ENCODE measurements around the gene BLOC1S3.

Gene BLOC1S3

DNA sequence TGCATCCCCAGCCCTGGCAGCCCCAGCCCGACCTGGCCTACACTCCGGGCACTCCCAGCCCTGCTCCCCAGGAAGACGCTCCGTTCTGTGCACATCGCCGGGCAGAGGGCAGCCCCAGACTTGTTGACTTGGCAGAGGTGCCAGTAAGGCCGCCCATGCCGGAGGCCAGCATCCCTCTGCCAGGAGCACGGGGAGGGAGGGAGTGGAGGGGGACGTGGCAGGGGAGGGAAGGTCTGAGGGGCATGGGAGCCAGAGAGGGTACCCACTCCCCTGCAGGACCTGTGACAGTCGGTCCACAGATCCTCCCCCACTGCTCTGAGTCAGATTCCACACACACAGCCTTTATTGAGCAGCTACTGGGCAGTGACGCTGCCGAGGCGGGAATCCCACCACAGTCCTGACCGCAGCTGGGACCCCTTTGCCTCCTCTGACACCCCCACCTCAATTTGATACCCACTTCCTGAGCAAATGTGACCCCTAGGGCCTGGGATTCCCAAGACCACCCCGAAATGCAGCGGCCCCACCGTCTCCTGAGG lies 15.9 kb upstream of the BLOC1S3 start:
- DNase-seq = no peak

DNA sequence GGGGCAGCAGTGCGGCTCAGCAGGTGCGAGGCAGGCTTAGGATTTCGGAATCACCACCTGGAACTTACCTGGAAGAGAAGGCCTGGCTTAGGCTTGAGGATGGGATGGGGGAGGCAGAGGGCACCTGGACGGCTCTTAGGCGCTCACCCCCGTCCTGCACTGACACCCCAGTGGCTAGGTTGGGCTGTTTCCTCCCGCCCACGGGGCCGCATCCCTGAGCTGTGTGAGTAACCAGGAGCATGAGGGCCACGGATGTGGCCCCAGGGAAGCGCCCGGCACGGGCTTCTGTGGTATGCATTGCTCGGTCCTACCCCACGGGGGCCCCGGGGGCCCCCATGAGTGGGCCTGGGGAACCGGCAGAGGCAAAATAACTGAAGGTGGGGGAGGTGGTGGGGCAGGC lies 15.4 kb upstream of the BLOC1S3 start:
- no peak for DNase-seq

DNA sequence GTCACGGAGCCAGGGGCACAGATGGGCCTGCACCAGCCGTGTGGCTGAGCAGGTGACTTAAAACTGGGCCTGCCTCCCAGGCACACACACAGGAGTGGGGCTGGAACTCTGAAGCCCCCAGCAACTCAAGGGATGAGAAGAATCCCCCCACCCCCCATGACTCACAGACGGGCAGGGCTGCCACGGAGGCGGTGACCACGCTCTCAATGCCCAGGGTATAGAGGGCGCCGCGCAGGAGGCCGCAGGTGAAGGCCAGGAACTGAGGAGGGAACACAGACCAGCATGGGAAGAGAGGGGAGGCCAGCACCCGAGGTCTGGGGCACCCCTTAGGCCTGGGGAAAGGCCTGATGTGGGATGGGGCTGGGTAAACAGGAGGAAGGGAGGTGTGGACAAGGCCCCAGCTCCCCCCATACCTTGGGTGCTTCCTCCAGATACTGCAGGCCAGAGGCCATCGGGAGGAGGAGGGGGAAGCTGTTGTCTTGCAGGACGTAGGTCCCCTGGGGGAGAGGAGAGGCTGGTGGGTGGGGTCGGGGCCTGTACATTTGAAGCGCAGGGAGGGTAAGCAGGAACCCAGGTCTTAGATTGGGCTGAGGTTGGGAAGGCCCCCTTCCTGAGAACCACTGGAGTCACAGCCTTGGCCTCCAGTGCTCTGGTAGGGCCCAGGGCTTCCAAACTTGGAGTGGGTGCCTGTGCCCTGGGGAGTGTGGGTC lies 14.7 kb upstream of the BLOC1S3 start:
- DNase-seq = no peak

DNA sequence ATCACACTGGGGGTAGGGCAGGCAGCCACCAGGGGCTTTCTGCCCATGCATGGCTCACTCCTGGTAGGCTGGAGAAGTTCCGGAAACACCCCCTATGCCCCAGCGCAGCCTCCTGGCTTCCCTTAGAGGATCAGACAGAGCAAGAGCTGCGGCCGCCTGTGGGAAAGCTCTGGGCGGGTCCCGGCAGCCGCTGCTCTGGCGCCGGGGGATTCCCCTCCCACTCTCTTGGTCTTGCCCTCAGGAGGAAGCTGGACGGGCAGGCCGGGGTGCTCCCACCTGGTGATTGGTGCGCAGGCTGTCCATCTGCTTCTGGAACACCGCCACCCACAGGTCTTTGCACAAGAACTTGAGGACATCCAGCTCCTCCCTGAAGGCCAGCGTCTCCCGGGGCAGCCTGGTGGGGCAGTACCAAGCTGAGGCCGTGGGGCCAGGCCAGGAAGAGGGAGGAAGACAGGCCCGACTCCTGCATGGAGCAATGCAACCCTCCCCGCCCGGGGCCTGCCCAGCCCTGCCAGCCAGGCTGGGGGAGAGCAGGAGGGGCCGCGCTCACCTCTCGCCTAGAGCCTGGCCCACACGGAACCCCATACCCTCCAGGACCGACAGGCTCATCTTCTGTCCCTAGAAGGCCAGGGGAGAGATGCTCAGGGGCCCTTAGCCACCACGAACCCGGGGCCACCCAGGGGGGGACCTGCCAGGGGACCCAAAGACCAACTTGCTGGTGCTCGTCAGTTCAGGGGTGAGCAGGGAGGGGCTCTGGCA lies 13.8 kb upstream of the BLOC1S3 start:
- DNase-seq = peak; percentile 82

DNA sequence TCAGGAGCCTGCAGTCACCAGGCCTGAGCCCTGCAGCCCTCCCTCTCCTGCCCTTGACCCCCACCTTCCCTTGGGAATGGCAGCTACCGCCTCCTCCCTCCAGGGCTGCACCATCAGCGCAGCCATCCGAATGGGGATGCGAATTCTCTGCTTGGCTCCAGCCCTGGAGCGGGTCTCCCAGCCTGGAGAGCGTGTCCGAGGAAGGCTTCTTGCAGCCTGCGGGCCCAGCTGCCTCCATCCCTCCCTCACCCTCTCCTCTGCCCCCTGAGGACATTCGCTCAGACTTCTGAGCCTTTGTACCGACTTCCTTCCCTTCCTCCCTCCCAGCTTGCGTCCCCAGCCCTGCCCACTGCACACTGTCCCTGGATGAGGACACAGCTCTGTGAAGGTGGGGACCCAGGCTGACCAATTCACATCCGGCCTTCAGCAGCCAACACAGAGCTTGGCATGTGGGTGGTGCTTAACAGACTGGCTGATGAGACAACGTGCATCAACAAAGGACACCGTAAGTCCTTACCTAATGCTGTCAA lies 11.8 kb upstream of the BLOC1S3 start:
- no peak for DNase-seq

DNA sequence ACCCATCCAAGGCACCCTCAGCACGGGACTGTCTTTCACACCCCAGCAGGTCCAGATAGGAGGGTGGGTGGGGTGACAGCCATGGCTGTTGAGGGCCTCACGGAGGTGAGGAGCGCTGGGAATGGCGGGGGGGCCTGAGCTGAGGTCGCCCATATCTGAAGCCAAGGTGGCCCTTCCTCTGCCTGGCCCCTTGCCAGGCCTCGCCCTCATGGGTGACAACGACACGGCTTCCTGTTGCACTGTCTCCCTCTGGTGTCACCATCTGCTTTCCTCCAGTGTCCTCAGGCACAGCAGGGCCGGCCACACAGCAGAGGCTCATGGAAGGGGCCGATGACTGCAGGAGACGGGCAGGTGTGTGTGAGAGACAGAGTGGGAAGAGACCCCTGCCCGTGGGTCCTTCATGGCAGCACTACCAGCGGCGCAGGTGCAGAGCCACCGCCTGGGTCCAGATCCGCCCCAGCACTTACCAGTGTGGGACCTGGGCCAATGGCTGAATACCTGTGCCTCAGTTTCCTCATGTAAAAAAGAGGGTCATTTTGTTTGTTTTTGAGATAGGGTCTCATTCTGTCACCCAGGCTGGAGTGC lies 9.7 kb upstream of the BLOC1S3 start:
- DNase-seq = no peak

DNA sequence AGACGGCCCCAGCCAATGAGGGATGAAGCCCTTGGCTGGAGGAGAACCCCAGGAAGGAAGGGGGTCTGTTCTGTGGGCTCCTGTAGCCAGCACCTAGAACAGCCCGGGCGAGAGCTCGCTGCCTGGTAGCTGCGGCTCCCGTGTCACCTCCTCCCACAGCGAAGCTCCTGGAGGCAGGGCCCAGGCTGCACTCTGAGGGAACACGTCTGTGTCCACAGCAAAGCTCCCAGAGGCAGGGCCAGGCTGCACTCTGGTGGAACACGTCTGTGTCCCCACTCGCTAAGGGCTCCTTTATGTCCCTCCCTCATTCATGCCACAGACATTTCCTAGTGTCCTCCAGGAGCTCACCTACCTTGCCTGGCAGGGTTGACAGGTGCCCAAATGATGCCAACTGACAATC lies 9.0 kb upstream of the BLOC1S3 start:
- DNase-seq = no peak

DNA sequence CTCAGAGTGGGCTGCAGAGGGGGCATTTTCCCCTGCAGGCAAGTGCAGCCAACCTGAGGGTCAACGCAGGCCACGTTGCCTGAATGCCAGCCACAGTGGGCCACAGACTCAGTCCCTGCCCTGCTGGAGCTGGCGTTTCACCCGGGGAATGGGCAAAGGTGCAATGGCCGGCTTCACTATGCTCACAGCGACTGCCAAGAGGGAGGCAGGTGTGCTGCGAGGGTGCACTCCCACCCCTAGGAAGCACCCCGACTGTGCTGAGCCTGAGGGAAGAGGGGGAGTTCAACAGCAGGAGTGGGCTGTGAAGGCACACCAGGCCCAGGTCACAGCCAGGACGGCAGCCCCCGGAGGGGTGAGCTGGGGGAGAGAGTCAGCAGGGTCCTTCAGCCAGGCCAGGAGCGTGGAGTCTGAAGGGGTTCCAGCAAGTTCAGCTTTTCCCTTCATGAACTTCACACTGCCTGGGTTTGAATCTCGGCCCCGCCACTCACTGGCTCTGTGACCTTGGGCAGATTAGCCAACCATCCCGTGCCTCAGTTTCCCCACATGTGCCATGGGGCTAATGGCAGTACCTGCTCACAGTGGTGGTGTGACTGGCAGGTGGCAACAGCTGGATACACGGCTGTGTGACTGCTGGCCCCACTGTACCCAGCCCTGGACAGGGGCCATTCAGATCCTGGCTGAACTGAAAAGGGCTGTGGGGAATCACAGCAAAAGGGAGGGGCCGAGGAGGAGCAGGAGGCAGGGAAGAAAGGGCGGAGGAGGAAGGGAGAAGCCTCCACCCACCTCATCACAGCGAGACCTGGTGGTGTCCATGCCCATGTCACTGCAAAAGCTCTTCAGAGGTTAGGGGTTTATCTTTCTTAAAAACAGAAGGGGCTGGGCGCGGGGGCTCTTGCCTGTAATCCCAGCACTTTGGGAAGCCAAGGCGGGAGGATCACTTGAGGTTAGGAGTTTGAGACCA lies 8.2 kb upstream of the BLOC1S3 start:
- no peak for DNase-seq

DNA sequence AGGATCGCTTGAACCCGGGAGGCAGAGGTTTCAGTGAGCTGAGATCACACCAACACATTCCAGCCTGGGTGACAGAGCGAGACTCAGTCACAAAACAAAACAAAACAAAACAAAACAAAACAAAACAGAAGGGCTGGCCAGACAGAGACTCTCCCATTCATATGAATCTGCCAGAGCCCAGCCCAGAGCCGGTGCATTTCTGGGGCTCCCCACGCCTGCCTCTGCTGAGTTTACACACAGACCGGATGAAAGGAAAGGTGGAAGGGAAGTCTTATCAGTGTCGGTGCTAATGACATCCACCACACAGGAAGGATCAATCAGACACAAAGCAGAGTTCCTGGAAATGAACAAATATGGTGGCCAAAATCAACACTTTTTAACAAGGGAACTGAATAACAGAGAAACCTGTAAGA lies 7.4 kb upstream of the BLOC1S3 start:
- DNase-seq = peak; percentile 48

DNA sequence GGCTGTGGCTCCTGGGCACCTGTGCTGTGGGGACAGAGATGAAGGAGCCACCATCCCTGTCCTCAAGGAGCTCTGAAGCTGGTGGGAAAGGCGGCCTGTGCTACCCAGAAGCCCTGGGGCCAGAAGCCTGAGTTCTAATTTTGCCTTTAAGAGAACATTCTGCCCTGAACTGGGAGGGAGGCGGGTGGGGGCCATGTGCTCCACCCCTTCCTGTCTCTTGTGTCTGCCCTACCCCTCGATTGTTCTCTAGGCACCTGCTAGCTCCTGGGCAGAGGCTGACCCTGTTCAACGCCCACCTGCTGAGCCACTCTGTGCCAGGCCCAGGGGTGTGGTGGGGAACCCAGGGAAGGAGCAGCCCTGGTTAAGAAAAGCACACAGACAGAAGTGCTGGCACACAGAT lies 6.4 kb upstream of the BLOC1S3 start:
- DNase-seq = no peak

DNA sequence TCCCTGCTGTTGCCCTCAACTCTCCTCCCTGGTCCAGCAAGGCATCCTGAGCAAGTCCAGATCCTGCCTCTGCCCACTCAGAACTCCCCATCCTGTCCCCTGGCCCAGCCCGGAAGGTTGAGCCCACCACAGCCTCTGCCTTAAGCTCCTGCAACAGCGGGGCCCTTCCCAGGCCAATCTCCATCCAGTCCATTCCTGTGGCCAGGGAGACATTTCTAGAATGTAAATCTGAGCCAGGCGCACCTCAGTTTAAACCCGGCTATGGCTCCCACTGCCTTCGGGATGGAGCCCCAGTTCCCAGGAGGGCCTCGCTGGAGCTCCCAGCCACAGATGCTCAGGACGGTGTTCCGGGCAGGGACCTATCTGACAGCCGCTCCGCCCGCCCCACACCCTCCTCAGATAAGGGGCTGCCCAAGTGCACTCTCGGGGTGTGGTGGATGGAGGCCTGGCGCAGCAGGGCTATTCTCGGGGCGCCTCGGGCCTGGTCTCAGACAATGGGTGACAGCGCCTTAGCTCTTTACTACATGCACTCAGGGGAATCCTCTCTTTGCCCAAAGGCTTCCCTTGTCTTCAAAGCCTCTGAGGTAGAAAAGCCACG lies 5.9 kb upstream of the BLOC1S3 start:
- DNase-seq = no peak

DNA sequence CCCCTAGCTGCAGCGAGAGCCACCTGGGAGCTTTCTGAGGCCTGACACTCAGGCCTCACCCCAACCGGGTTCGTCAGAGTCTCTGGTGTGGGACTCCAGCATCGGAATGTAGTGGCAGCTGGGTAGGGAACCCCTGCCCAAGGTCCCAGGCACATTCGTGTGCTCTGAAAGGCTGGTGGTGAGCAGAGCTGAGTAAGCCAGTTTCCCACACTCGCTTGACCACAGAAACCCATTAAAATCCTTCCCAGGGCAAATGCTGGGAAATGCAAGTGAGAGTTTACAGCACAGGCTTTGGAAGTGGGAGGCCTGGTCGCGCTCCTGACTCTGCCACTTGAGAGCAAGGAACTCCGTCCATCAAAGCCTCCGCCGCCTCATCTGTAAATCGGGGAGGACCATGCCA lies 4.8 kb upstream of the BLOC1S3 start:
- DNase-seq = no peak

DNA sequence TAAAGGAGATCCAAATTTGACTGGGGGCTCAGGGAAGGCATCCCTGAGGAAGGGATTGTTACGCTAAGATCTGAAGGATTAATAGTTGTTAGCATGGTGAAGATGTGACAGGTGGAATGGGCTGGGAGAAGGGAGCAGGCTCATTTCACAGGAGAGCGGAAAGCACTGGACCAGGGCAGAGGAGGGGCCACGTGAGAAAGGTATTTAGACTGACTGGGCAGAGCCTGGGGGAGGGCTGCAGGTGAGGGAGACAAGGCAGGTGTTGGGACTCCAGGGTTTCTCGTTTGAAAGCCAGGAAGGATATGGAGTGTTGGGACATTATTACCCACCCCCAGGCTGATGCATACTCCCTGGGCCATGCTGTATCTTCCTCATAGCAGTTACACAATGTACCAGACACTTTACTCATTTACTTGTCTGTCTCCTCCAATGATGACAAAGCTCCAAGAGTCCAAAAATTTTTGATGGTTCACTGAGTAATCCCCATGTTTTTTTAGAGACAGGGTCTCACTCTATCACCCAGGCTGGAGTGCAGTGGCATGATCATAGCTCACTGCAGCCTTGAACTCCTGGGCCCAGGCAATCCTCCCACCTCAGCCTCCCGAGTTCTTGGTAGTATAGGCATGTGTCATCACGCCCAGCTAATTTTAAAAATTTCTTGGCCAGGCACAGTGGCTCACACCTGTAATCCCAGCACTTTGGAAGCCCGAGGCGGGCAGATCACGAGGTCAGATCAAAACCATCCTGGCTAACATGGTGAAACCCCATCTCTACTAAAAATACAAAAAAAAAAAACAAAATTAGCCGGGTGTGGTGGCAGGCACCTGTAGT lies 2.9 kb upstream of the BLOC1S3 start:
- DNase-seq = no peak

DNA sequence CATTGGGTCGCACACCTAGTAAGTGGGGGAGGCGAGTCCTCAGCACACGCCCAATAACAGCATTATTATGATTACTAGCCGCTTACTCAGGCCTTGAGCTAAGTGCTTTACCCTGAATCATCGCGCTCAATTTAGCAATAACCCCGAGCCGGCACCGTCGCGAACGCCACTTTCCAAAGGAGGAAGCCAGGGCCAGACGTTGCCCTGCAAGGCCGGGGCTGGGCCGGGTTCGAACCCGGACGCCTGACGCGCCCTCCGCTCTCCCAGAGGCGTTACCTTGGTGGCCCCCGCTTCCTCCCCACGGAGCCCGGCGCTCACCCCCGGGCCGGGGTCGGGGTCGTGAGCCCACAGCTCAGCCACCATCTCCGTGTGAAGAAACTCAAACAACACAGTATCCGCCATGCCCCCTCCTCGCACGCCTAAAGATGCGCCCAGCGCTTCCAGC lies 745 bp upstream of the BLOC1S3 start, which contains the start of gene TRAPPC6A:
Gene TRAPPC6A, minus strand, starts transcription at position 421 of the 445 bp plus-strand sequence. Its CDS starts 19 bp downstream, at position 402.
- no peak for DNase-seq

DNA sequence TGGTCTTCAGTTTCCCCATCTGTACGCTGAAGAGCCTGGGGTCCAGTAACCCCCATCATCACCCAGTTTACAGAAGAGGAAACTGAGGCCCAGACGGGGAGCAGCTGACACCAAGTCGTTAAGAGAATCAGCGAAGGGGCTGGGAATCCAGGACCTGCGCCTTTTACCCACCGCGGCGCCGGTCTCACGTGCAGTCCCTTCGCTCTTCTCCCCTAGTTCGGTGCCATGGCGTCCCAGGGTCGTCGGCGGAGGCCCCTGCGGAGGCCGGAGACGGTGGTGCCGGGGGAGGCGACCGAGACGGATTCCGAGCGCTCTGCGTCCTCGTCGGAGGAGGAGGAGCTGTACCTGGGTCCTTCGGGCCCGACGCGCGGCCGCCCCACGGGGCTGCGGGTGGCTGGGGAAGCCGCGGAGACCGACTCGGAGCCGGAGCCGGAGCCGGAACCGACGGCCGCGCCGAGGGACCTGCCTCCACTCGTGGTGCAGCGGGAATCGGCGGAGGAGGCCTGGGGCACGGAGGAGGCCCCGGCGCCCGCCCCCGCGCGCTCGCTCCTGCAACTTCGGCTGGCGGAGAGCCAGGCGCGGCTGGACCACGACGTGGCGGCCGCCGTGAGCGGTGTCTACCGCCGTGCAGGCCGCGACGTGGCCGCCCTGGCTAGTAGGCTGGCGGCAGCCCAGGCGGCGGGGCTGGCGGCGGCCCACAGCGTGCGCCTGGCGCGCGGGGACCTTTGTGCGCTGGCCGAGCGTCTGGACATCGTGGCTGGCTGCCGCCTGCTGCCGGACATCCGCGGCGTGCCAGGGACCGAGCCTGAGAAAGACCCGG lies 698 bp downstream of the BLOC1S3 start:
- peak; percentile 57 for DNase-seq

DNA sequence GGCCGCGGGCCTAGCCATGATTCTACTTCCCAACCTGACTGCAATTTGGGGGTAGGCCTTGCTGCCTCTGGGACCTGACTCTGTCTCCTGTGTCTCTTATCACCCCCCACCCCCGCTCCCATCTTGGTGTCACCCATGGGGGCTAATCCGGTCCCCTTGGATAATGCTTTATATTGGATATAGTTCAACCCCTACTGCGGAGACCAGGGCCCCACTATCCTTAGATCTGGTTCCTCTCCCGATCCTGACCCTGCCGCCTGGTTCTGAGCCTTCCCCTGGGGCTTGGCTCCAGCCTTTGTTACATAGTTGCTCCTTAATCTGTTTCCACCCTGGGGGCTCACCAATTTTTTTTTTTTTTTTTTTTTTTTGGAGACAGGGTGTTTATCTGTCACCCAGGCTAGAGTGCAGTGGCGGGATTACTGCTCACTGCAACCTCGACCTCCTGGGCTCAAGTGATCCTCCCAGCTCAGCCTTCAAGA lies 1.3 kb downstream of the BLOC1S3 start:
- no peak for DNase-seq

DNA sequence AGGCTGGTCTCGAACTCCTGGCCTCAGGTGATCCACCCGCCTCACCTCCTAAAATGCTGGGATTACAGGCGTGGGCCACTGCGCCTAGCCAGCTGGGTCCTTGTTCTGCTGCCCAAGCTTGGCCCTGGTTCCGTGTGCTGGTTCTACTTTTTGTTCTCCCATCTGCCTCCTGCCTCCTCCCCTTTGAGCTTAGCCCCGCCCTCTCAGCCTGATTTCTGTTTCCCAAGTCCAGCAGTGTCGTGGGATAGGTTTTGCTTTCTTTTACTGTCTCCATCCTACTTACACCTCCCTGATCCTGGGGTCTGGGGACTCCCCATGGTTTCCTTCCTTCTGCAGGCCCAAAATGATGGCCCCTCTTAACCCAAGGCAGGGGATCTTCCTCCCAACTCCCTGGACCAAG lies 2.4 kb downstream of the BLOC1S3 start:
- DNase-seq = no peak

DNA sequence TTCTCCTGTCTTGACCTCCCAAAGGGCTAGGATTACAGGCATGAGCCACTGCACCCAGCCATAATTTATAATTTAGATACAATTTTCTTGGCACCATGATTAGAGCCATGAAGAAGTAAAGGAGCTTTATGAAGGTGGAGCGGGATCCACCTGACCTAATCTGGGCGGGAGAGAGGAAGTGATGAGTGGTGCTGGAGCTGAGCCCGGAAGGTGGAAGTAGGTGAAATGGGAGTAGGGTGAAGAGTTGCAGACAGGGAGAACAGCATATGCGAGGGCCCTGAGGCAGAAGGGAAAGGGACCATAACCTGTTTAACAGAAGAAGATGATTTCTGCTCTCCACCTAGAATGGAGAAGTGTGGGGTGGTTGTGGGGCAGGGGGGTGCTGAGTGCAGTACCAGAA lies 4.2 kb downstream of the BLOC1S3 start:
- no peak for DNase-seq

DNA sequence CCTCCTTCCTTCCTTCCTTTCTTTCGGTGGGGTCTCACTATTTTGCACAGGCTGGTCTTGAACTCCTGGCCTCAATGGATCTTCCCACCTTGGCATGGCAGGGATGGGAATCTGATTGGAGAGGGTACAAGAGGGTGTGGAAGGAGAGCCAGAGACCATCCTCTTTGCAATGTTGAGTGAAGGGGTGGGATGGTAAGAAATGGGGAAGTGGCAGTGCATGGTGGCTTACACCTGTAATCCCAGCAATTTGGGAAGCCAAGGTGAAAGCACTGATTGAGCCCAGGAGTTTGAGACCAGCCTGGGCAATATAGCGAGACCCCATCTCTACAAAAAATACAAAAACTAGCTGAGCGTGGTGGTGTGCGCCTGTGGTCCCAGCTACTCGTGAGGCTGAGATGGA lies 5.5 kb downstream of the BLOC1S3 start:
- DNase-seq = no peak

Data from stimulated activated CD4-positive, alpha-beta T cell treated with anti-CD3 and anti-CD28 coated beads, Interleukin-15, amount 100 ng/mL, for 24 hours (primary cell).